ENCODE data around the gene BCL2L1. TPM values are rescaled to one million over a fixed set of nuclear protein-coding genes. Genes with fewer than 3 reads are reported as not detected.

Gene BCL2L1
- total and polyA plus RNA-seq, 2 experiments from 2014 or later: 42.4 to 110 TPM

DNA sequence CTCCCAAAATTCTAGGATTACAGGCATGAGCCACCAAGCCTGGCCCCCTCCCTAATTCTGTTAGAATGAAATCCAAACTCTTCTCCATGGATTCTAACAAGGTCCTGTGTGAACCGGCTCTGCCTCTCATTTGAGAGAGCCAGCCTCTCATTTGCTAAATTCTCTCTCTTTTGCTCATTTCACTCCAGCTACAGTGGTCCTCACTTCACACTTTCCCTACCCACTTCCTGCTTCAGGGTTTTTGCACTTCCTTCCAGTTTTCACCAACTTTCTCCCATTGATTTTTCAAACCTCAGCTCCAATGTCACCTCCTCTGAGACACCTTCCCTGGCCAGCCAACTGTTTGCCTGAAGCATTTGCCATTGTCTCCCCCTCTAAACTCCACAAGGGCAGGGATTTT, 79.8 kb downstream of the BCL2L1 start:
- peaks cover 8% of the 10 kb centered on the region for H3K4me1 ChIP-seq (ENCODE audit: insufficient read depth)

More for the DNA sequence above, 79.8 kb downstream of the BCL2L1 start:
- Histone ChIP-seq H4K20me1 (replicated peaks; ENCODE audit: insufficient read depth) (no peaks in the 10 kb centered on the region; the same call in 1 of the 2 replicates), H3K27ac (ENCODE audit: low read depth) (no peak overlapping the region), H3K27me3 (ENCODE audit: insufficient read depth) (peaks cover 5% of the 10 kb centered on the region; the same call in 1 of the 2 replicates), H2AFZ (peak overlapping the region; percentile 70), H3K9me2 (ENCODE audit: insufficient read depth) (no peaks in the 10 kb centered on the region), H3K4me2 (no peak overlapping the region), H3K79me2 (replicated peaks; ENCODE audit: insufficient read depth) (no peaks in the 10 kb centered on the region), H3K36me3 (ENCODE audit: insufficient read depth) (no peaks in the 10 kb centered on the region), H3F3A (replicated peaks; ENCODE audit: low read depth) (peaks cover 8% of the 10 kb centered on the region; the same call in 1 of the 2 replicates), H3K4me3 (no peak overlapping the region)
- ATAC-seq (no peak), DNase-seq (ENCODE audit: low spot score) (no peak)
- no peaks in the 10 kb centered on the region for H3K36me3 Mint-ChIP-seq (ENCODE audit: low read depth)
- H3K27ac Mint-ChIP-seq: no peak overlapping the region
- H3K27me3 Mint-ChIP-seq (ENCODE audit: insufficient read depth, low read depth, poor library complexity): peaks cover 7% of the 10 kb centered on the region
- TF ChIP-seq POLR2AphosphoS5 (IDR thresholded peaks at IDR 0.05; ENCODE audit: low read depth) (no peak), STAT1 (IDR thresholded peaks at IDR 0.05; ENCODE audit: unreplicated experiment) (no peak), CREB1 (CRISPR knock-in tag; IDR thresholded peaks at IDR 0.05; ENCODE audit: low read depth) (no peak), ZNF114 (CRISPR knock-in tag; IDR thresholded peaks at IDR 0.05) (no peak), EZH2 (IDR thresholded peaks at IDR 0.05; ENCODE audit: low read depth, unreplicated experiment) (no peak), JUNB (IDR thresholded peaks at IDR 0.05; ENCODE audit: unreplicated experiment) (no peak), NANOG (IDR thresholded peaks at IDR 0.05; ENCODE audit: borderline replicate concordance) (no peak), CTCF (conservative IDR thresholded peaks at IDR 0.05; ENCODE audit: low read depth in 2 of 2) (no peak), ZNF331 (CRISPR knock-in tag; IDR thresholded peaks at IDR 0.05; ENCODE audit: low read depth) (no peak), EZH2phosphoT487 (IDR thresholded peaks at IDR 0.05; ENCODE audit: unreplicated experiment) (no peak)
- TF ChIP-seq, protein P1, sequence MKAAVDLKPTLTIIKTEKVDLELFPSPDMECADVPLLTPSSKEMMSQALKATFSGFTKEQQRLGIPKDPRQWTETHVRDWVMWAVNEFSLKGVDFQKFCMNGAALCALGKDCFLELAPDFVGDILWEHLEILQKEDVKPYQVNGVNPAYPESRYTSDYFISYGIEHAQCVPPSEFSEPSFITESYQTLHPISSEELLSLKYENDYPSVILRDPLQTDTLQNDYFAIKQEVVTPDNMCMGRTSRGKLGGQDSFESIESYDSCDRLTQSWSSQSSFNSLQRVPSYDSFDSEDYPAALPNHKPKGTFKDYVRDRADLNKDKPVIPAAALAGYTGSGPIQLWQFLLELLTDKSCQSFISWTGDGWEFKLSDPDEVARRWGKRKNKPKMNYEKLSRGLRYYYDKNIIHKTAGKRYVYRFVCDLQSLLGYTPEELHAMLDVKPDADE (IDR thresholded peaks at IDR 0.05): no peak
- TF ChIP-seq, protein P2, sequence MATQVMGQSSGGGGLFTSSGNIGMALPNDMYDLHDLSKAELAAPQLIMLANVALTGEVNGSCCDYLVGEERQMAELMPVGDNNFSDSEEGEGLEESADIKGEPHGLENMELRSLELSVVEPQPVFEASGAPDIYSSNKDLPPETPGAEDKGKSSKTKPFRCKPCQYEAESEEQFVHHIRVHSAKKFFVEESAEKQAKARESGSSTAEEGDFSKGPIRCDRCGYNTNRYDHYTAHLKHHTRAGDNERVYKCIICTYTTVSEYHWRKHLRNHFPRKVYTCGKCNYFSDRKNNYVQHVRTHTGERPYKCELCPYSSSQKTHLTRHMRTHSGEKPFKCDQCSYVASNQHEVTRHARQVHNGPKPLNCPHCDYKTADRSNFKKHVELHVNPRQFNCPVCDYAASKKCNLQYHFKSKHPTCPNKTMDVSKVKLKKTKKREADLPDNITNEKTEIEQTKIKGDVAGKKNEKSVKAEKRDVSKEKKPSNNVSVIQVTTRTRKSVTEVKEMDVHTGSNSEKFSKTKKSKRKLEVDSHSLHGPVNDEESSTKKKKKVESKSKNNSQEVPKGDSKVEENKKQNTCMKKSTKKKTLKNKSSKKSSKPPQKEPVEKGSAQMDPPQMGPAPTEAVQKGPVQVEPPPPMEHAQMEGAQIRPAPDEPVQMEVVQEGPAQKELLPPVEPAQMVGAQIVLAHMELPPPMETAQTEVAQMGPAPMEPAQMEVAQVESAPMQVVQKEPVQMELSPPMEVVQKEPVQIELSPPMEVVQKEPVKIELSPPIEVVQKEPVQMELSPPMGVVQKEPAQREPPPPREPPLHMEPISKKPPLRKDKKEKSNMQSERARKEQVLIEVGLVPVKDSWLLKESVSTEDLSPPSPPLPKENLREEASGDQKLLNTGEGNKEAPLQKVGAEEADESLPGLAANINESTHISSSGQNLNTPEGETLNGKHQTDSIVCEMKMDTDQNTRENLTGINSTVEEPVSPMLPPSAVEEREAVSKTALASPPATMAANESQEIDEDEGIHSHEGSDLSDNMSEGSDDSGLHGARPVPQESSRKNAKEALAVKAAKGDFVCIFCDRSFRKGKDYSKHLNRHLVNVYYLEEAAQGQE (IDR thresholded peaks at IDR 0.05; ENCODE audit: unreplicated experiment): no peak
- TF ChIP-seq, protein P3, sequence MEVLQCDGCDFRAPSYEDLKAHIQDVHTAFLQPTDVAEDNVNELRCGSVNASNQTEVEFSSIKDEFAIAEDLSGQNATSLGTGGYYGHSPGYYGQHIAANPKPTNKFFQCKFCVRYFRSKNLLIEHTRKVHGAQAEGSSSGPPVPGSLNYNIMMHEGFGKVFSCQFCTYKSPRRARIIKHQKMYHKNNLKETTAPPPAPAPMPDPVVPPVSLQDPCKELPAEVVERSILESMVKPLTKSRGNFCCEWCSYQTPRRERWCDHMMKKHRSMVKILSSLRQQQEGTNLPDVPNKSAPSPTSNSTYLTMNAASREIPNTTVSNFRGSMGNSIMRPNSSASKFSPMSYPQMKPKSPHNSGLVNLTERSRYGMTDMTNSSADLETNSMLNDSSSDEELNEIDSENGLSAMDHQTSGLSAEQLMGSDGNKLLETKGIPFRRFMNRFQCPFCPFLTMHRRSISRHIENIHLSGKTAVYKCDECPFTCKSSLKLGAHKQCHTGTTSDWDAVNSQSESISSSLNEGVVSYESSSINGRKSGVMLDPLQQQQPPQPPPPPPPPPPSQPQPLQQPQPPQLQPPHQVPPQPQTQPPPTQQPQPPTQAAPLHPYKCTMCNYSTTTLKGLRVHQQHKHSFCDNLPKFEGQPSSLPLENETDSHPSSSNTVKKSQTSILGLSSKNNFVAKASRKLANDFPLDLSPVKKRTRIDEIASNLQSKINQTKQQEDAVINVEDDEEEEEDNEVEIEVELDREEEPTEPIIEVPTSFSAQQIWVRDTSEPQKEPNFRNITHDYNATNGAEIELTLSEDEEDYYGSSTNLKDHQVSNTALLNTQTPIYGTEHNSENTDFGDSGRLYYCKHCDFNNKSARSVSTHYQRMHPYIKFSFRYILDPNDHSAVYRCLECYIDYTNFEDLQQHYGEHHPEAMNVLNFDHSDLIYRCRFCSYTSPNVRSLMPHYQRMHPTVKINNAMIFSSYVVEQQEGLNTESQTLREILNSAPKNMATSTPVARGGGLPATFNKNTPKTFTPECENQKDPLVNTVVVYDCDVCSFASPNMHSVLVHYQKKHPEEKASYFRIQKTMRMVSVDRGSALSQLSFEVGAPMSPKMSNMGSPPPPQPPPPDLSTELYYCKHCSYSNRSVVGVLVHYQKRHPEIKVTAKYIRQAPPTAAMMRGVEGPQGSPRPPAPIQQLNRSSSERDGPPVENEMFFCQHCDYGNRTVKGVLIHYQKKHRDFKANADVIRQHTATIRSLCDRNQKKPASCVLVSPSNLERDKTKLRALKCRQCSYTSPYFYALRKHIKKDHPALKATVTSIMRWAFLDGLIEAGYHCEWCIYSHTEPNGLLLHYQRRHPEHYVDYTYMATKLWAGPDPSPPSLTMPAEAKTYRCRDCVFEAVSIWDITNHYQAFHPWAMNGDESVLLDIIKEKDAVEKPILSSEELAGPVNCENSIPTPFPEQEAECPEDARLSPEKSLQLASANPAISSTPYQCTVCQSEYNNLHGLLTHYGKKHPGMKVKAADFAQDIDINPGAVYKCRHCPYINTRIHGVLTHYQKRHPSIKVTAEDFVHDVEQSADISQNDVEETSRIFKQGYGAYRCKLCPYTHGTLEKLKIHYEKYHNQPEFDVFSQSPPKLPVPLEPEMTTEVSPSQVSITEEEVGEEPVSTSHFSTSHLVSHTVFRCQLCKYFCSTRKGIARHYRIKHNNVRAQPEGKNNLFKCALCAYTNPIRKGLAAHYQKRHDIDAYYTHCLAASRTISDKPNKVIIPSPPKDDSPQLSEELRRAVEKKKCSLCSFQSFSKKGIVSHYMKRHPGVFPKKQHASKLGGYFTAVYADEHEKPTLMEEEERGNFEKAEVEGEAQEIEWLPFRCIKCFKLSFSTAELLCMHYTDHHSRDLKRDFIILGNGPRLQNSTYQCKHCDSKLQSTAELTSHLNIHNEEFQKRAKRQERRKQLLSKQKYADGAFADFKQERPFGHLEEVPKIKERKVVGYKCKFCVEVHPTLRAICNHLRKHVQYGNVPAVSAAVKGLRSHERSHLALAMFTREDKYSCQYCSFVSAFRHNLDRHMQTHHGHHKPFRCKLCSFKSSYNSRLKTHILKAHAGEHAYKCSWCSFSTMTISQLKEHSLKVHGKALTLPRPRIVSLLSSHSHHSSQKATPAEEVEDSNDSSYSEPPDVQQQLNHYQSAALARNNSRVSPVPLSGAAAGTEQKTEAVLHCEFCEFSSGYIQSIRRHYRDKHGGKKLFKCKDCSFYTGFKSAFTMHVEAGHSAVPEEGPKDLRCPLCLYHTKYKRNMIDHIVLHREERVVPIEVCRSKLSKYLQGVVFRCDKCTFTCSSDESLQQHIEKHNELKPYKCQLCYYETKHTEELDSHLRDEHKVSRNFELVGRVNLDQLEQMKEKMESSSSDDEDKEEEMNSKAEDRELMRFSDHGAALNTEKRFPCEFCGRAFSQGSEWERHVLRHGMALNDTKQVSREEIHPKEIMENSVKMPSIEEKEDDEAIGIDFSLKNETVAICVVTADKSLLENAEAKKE (CRISPR knock-in tag; IDR thresholded peaks at IDR 0.05): no peak
- no peak overlapping the region for H3K4me3 Mint-ChIP-seq
- H3K4me1 Mint-ChIP-seq: peaks cover 3% of the 10 kb centered on the region; the same call in 1 of the 3 replicates
- no peaks in the 10 kb centered on the region for H3K9me3 Mint-ChIP-seq

Data from GM23338 (cell line).